Mesendoderm (in vitro differentiated cells): ENCODE measurements around the gene LSM5. TPM values are rescaled to one million over a fixed set of nuclear protein-coding genes. Genes with fewer than 3 reads are reported as not detected.

Experiments
- DNase-seq: peaks from one replicate; pipeline ENCODE4 v3.0.0; 2013
- H2AK5ac ChIP-seq: 2 replicates; pipeline ENCODE4 v1.6.1; 2013; ENCODE audit warnings: low read length, inconsistent platforms
- H2BK120ac ChIP-seq: 2 replicates; pipeline ENCODE4 v1.6.1; 2013; ENCODE audit warnings: low read depth, mild to moderate bottlenecking, low read length, moderate library complexity, mixed read lengths
- H2BK15ac ChIP-seq: replicated peaks from 2 replicates; pipeline ENCODE4 v1.6.1; 2013; ENCODE audit warnings: low read depth, mild to moderate bottlenecking, moderate library complexity
- H2BK5ac ChIP-seq: 2 replicates; pipeline ENCODE4 v1.6.1; 2013; ENCODE audit warnings: low read length, inconsistent platforms
- H3K18ac ChIP-seq: 2 replicates; pipeline ENCODE4 v1.6.1; 2013; ENCODE audit warnings: mild to moderate bottlenecking, low read length, mixed read lengths
- H3K23ac ChIP-seq: one replicate; pipeline ENCODE4 v1.6.1; 2013; ENCODE audit warnings: low read length
- H3K27ac ChIP-seq: 2 replicates; pipeline ENCODE4 v1.5.1; 2013; ENCODE audit warnings: low read depth, mild to moderate bottlenecking, inconsistent platforms, low read length, moderate library complexity
- H3K27me3 ChIP-seq: 2 replicates; pipeline ENCODE4 v1.6.1; 2013; ENCODE audit warnings: low read length, control low read depth, mild to moderate bottlenecking, inconsistent platforms; ENCODE audit not compliant: insufficient read depth, poor library complexity
- H3K36me3 ChIP-seq: 2 replicates; pipeline ENCODE4 v1.6.1; 2013; ENCODE audit warnings: low read length, inconsistent platforms; ENCODE audit not compliant: control insufficient read depth, insufficient read depth
- H3K4ac ChIP-seq: one replicate; pipeline ENCODE4 v1.6.1; 2013; ENCODE audit warnings: low read depth, mild to moderate bottlenecking, low read length, moderate library complexity
- H3K4me1 ChIP-seq: 2 replicates; pipeline ENCODE4 v1.6.1; 2013; ENCODE audit warnings: low read depth, low read length, inconsistent platforms; ENCODE audit not compliant: control insufficient read depth
- H3K4me2 ChIP-seq: 2 replicates; pipeline ENCODE4 v1.6.1; 2013; ENCODE audit warnings: low read length
- H3K4me3 ChIP-seq: 2 replicates; pipeline ENCODE4 v1.5.1; 2013; ENCODE audit warnings: mild to moderate bottlenecking, low read length
- H3K56ac ChIP-seq: one replicate; pipeline ENCODE4 v1.6.1; 2013; ENCODE audit warnings: low read length
- H3K79me1 ChIP-seq: 2 replicates; pipeline ENCODE4 v1.6.1; 2013; ENCODE audit warnings: low read length, inconsistent platforms
- H3K79me2 ChIP-seq: 2 replicates; pipeline ENCODE4 v1.6.1; 2013; ENCODE audit warnings: mild to moderate bottlenecking, low read length; ENCODE audit not compliant: control insufficient read depth, insufficient read depth
- H3K9ac ChIP-seq: 2 replicates; pipeline ENCODE4 v1.6.1; 2013; ENCODE audit warnings: low read length, inconsistent platforms
- H4K5ac ChIP-seq: one replicate; pipeline ENCODE4 v1.6.1; 2013; ENCODE audit warnings: low read length
- H4K8ac ChIP-seq: one replicate; pipeline ENCODE4 v1.6.1; 2013; ENCODE audit warnings: low read depth, mild to moderate bottlenecking, control low read depth, low read length, moderate library complexity
- WGBS: extraction: QIAGEN DNeasy Blood & Tissue Kit; methylation state at CpG from one replicate; pipeline ENCODE4 v1.1.7; 2013; ENCODE audit warnings: low lambda C conversion rate, missing lambda C conversion rate; ENCODE audit not compliant: insufficient coverage; ENCODE audit errors: extremely low coverage; 5-methylcytosine and 5-hydroxymethylcytosine counted together
- polyA plus RNA-seq, 2 experiments: library from polyadenylated mRNA; stranded (reverse); fragments of 200-250 nt; gene quantifications; one replicate each; pipeline ENCODE4 v1.2.3, GENCODE V29; 2013

Gene LSM5
- polyA plus RNA-seq (2013, experiment 1 of 2): 273 TPM
- polyA plus RNA-seq (2013, experiment 2 of 2): 270 TPM

DNA sequence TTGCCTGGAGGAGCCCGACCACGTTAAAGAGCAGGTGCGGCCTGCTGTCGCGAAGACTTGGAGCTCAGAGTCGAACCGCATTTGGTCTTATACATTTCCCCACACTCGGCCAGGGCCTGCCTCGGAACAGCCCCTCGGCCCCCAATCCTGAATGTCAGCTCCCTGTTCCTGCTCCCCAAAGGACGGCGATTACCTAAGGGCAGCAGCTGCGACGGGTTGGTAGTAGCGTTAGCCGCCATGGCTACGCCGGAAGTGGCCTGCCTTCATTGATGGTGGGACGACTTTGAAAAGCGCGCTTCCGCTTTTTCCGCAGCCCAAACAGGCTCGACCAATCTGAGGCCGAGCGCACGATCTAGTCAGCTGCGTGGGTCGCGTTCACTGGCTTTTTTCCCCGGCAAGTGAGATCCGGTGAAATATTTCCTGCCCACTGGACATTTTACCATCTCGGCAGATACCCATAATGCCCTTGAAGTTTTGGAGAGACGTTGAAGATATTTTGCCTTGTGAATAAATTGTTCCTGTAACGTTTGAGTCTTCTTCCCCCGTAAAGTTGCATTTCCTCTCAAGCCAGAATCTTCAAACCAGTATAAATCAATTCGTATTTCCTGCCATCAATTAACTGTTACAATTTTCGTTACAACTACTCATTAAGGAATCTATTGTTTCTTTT is at the start of gene LSM5:
Gene LSM5 (minus strand): TSS at position 254 of the 670 bp plus-strand sequence. CDS start 15 bp downstream, at position 239.
- H2AK5ac ChIP-seq: no peak within 1 kb of the TSS
- no peak within 1 kb of the TSS for H4K8ac ChIP-seq
- peak within 1 kb of the TSS; percentile 75 for H4K5ac ChIP-seq
- peaks cover 6% of the 10 kb centered on the region for H3K79me1 ChIP-seq
- H3K4ac ChIP-seq: peak within 1 kb of the TSS; percentile 36
- H3K56ac ChIP-seq: peak within 1 kb of the TSS; percentile 100
- H3K23ac ChIP-seq: no peak within 1 kb of the TSS
- no peak within 1 kb of the TSS for H2BK120ac ChIP-seq
- peak within 1 kb of the TSS; percentile 67 for H2BK5ac ChIP-seq
- H3K36me3 ChIP-seq: peaks cover 4% of the 10 kb centered on the region
- peak within 1 kb of the TSS; percentile 99 for H3K4me2 ChIP-seq
- H3K18ac ChIP-seq: no peak within 1 kb of the TSS
- H3K79me2 ChIP-seq: peaks cover 5% of the 10 kb centered on the region
- no peaks in the 10 kb centered on the region for H3K27me3 ChIP-seq
- H3K9ac ChIP-seq: peak within 1 kb of the TSS; percentile 97
- no CpG with 5 or more reads among the region's 38 CpGs for WGBS
- H3K4me1 ChIP-seq: no peaks in the 10 kb centered on the region
- peak within 1 kb of the TSS; percentile 99 for H3K4me3 ChIP-seq
- peak within 1 kb of the TSS; percentile 55 for H3K27ac ChIP-seq
- peak; percentile 96 for DNase-seq
- H2BK15ac ChIP-seq: no peak within 1 kb of the TSS

DNA sequence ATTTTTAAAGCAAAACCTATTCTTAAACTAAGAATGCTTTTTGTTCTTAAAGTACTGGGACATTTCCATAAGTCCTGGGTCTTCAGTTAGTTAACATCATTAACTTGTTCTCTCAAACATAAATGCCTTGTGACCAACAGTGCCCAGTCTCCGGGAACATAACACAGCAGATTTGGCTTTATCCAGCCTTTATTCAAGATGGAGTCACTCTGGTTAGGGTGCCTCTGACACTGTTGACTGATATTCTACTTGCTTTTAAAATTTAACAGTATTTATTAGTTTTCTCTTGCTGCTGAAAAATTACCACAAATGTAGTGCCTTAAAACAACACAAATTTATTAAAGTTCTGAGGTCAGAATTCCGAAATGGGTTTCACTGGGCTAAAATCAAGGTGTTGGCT is 49.2 kb upstream of the LSM5 start:
- Histone ChIP-seq H3K4ac (no peak overlapping the region), H4K5ac (no peak overlapping the region), H3K56ac (no peak overlapping the region), H4K8ac (no peak overlapping the region), H3K9ac (no peak overlapping the region), H3K18ac (no peak overlapping the region), H2AK5ac (no peak overlapping the region), H3K27ac (no peak overlapping the region), H3K79me1 (no peaks in the 10 kb centered on the region), H2BK15ac (no peak overlapping the region), H3K4me3 (no peak overlapping the region), H3K36me3 (no peaks in the 10 kb centered on the region), H3K79me2 (no peaks in the 10 kb centered on the region), H2BK120ac (no peak overlapping the region), H2BK5ac (no peak overlapping the region), H3K23ac (no peak overlapping the region), H3K4me2 (no peak overlapping the region), H3K4me1 (no peaks in the 10 kb centered on the region), H3K27me3 (no peaks in the 10 kb centered on the region)
- no peak for DNase-seq
- no CpG with 5 or more reads among the region's 2 CpGs for WGBS

DNA sequence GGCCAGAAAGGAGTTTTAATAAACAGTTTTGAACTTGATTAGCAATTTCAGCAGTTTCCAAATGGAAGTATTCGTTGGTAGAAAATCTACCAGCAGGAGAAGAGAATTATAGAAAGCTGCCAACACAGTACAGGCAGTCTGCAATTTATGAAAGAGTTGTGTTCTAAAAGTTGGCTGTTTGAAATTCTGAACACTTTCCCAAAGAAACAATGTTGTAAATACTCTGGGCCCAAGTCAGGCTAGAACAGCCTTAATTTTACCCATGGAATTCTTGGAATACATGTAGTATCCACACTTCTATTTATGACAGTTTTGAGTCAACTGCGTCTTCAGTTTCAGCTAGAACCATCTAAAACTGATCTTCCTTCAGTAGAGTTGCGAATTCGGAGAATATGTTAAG is 47.6 kb upstream of the LSM5 start:
- no peak overlapping the region for H2BK120ac ChIP-seq
- no peak overlapping the region for H3K18ac ChIP-seq
- H2AK5ac ChIP-seq: no peak overlapping the region

DNA sequence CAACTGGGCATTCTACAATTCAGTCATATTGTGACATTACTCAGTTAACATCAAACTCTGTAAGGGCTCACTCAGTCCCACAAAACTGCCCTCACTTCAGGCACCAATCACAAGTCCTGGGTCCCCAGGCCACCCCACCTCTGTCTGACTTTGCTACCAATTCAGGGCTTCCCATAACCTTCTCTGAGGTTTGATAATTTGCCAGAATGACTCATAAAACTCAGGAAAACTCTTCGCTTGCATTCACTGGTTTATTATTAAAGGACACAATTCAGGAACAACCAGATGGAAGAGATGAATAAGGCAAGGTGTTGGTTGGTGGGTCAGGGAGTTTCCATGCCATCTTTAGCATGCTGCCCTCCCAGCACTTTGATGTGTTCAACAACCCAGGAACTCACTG is 46.4 kb upstream of the LSM5 start:
- Histone ChIP-seq H3K79me1 (peaks cover 7% of the 10 kb centered on the region), H4K8ac (no peak overlapping the region), H3K4me1 (no peaks in the 10 kb centered on the region), H3K36me3 (no peaks in the 10 kb centered on the region), H2AK5ac (no peak overlapping the region), H3K56ac (no peak overlapping the region), H3K27ac (no peak overlapping the region), H2BK5ac (no peak overlapping the region), H3K4ac (no peak overlapping the region), H3K79me2 (peaks cover 2% of the 10 kb centered on the region), H3K27me3 (no peaks in the 10 kb centered on the region), H2BK120ac (no peak overlapping the region), H3K9ac (no peak overlapping the region), H3K4me3 (no peak overlapping the region), H4K5ac (no peak overlapping the region), H2BK15ac (no peak overlapping the region), H3K23ac (no peak overlapping the region), H3K4me2 (no peak overlapping the region), H3K18ac (no peak overlapping the region)
- no CpG with 5 or more reads among the region's 1 CpG for WGBS
- no peak for DNase-seq

More for the DNA sequence above, 47.6 kb upstream of the LSM5 start:
- no peak overlapping the region for H2BK5ac ChIP-seq
- H3K4me3 ChIP-seq: no peak overlapping the region
- no peak overlapping the region for H4K8ac ChIP-seq
- no peak overlapping the region for H3K4me2 ChIP-seq
- whole genome bisulfite sequencing: no CpG with 5 or more reads among the region's 4 CpGs
- peaks cover 1% of the 10 kb centered on the region for H3K79me1 ChIP-seq
- no peak overlapping the region for H2BK15ac ChIP-seq
- no peak overlapping the region for H3K9ac ChIP-seq
- H3K27ac ChIP-seq: no peak overlapping the region
- H3K36me3 ChIP-seq: no peaks in the 10 kb centered on the region
- no peak overlapping the region for H3K4ac ChIP-seq
- H4K5ac ChIP-seq: no peak overlapping the region
- H3K27me3 ChIP-seq: no peaks in the 10 kb centered on the region
- no peak overlapping the region for H3K23ac ChIP-seq
- no peak overlapping the region for H3K56ac ChIP-seq
- H3K79me2 ChIP-seq: no peaks in the 10 kb centered on the region
- no peak for DNase-seq
- H3K4me1 ChIP-seq: no peaks in the 10 kb centered on the region

DNA sequence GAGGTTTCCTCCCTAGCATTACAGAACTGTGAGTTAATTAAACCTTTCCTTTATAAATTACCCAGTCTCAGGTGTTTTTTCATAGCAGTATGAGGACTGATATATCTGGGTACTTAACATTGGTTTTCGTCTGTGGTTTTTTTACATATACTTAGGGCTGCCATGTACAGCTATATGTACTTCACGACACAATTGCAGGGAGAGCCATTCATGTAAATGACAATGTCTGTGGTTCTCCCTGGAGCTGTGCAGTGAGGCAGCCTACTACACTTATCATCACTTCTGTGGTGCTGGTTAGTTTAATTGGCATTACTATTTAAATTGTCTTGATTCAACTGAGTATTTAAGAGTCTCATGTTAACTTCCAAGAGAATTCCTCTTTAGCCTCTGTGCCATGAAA is 45.8 kb upstream of the LSM5 start:
- H4K5ac ChIP-seq: no peak overlapping the region
- no peak overlapping the region for H4K8ac ChIP-seq
- H3K4ac ChIP-seq: no peak overlapping the region
- DNase-seq: no peak
- no peaks in the 10 kb centered on the region for H3K36me3 ChIP-seq
- H3K4me1 ChIP-seq: no peaks in the 10 kb centered on the region
- no peak overlapping the region for H3K18ac ChIP-seq
- H2BK15ac ChIP-seq: no peak overlapping the region
- H2BK5ac ChIP-seq: no peak overlapping the region
- H3K27ac ChIP-seq: no peak overlapping the region
- no peak overlapping the region for H3K4me3 ChIP-seq
- H2BK120ac ChIP-seq: no peak overlapping the region
- no peak overlapping the region for H3K9ac ChIP-seq
- H2AK5ac ChIP-seq: no peak overlapping the region
- peaks cover 2% of the 10 kb centered on the region for H3K79me2 ChIP-seq
- H3K23ac ChIP-seq: no peak overlapping the region
- no peak overlapping the region for H3K56ac ChIP-seq
- no CpG with 5 or more reads among the region's 2 CpGs for WGBS
- peaks cover 8% of the 10 kb centered on the region for H3K79me1 ChIP-seq
- H3K4me2 ChIP-seq: no peak overlapping the region
- no peaks in the 10 kb centered on the region for H3K27me3 ChIP-seq
